ENCODE data around the gene SUMO3.

SUMO3 gene

DNA sequence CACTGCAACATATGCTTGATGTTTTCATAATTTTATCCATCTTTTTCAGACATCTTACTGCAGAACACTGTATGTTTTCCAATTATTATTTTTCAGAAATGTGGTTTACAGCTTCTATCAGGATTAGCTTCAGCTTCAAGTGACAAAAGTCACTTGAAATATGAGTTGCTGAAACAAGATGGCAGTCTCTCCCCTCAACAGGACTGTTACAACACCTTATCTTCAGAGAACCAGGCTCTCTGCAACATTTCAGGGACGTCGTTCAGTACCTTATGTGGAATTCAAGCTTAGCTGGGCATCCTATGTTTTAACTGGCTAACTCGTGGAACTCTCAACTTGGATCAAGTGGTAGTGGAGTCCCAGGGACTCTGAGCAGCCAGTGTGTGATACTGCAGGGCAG, 14.2 kb downstream of the SUMO3 start:
- no peak for DNase-seq (ENCODE audit: low read depth in 2 of 2)

- no peak for DNase-seq (ENCODE audit: low read depth in 2 of 2)
Measured at GRCh38 chr21:44802396-44803153, 15.3 kb downstream of the SUMO3 start.

DNA sequence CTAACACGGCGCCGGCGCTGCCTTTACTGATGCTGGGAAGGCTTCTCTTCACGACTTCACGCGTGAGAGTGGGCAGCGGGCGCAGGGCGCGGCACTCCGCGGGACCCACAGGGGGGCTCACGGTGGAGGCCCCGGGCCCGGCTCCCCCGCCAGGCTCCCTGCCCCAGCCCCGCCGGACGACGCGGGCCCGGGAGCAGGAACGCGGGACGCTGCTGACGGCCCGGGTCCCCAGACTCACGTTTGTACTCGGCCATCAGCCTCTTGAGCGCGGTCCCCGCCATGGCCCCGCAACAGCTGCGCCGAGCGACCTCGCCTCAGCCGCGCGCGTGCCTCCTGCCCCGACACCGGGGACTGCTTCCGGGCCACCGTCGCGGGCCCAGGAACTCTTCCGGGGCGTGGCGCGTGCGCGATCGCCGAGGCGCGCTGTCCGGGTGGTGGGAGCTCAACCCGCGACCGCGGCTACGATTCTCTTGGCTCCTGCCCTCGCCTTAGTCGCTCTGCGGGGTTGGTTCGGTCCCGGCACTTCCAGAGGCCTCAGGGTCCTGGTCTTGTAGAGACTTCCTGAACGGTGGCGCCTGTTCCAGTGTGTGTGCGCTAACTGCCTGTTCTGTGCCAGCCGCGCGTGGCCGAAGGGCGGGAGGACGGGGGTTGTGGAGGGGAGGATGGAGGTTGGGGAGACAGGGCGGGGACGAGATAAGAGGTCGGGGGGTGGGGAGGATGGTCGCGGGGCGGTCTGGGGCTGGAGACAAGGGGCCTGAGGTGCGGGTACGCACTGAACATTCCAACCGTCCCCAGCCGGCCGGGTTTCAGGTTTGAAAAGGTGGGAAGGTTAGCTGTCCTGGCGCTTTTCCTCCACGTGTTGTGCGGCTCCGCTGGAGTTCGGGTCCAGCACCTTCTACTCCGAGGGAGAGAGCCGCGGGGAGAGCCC, 16.1 kb downstream of the SUMO3 start, which contains the start of gene UBE2G2:
UBE2G2 (minus strand) TSS at position 353 of the 928 bp plus-strand sequence; CDS start at position 281, 72 bp downstream.
- DNase-seq (ENCODE audit: low read depth in 2 of 2), result peak; percentile 66 to 78

GRCh38 chr21:44800971-44801467, 16.8 kb downstream of the SUMO3 start:
- DNase-seq (ENCODE audit: low read depth in 2 of 2), result no peak

GRCh38 chr21:44800103-44800502, 17.8 kb downstream of the SUMO3 start:
- no peak for DNase-seq (ENCODE audit: low read depth in 2 of 2)

GRCh38 chr21:44799646-44800045, 18.2 kb downstream of the SUMO3 start:
- no peak for DNase-seq (ENCODE audit: low read depth in 2 of 2)

DNA sequence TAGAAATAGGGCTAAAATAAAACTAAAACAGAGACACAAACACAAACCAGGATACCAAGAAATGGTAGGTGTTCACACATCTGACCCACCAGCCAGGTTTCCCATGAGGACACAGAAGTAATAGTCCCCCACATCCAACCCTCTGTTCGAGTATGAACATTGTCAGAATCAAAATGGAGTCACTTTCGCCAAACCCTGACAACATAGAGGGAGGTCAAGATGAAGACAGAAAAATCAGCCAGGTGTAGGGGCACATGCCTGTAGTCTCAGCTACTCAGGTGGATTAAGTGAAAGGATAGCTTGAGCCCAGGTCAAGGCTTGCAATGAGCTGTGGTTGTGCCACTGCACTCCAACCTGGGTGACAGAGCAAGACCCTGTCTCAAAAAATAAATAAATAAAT, 20.1 kb downstream of the SUMO3 start:
- DNase-seq (ENCODE audit: low read depth in 2 of 2), result no peak

DNA sequence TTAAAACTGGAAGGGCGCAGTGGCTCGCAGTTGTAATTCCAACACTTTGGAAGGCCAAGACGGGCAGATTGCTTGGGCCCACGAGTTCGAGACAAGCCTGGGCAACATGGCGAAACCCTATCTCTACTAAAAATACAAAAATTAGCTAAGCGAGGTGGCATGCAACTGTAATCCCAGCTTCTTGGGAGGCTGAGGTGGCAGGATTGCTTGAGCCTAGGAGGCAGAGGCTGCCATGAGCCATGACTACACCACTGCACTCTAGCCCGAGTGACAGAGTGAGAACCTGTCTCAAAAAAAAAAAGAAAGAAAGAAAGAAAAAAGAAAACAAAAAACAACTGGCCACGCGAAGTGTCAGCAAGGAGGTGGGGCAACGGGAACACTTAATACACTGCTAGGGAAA, 22.5 kb downstream of the SUMO3 start:
- DNase-seq (ENCODE audit: low read depth in 2 of 2), result no peak

GRCh38 chr21:44793592-44794374, 24.1 kb downstream of the SUMO3 start:
- DNase-seq (ENCODE audit: low read depth in 2 of 2), result no peak

DNA sequence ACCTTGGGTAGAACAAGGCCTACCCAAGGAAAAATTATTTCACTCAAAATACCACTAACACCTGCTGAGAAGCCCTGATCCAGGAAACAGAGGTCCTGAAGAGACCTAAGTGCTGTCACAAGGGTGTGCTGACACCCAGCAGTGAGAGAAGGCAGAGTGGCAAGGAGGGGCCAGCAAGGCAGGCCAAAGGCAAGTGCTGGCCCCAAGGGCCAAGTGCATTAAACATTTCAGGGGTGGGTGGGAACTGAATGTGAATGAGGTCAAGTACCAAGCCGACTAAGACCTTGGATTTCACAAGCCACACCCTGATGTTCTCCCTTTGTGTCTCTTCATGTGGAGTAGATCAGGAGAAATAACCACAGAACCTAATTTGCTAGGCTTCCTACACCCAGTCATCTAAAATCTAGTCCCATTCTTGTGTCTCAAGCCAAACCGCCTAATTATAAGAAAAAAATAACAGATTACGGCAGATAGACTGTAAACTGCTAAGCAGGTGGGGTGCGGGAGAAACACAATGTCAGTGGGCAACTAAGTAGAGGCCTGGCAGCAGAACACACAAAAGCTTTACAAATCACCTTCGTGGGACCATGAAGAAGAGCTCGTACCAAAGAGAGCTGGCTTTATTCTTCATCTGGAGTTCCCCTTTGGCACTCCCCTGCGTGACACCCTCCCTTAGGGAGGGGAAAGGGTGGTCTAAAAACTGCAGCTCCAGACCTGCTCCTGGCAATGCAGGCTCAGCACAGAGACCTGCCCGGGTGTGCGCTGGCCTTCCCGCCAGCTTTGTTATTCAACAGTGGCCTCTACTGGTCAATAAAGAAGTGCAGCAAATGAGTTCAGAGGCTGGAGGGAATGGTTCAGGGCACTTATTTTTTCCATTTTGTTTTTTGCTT, 24.9 kb downstream of the SUMO3 start:
- DNase-seq (ENCODE audit: low read depth in 2 of 2), result no peak

- no peak for DNase-seq (ENCODE audit: low read depth in 2 of 2)
Measured at GRCh38 chr21:44791993-44792392, 25.9 kb downstream of the SUMO3 start.

GRCh38 chr21:44791246-44791645, 26.6 kb downstream of the SUMO3 start:
- no peak for DNase-seq (ENCODE audit: low read depth in 2 of 2)

- no peak for DNase-seq (ENCODE audit: low read depth in 2 of 2)
Measured at GRCh38 chr21:44790368-44790767, 27.5 kb downstream of the SUMO3 start.

GRCh38 chr21:44789880-44790279, 28.0 kb downstream of the SUMO3 start:
- DNase-seq (ENCODE audit: low read depth in 2 of 2), result no peak

GRCh38 chr21:44785620-44786335, 32.1 kb downstream of the SUMO3 start:
- DNase-seq (ENCODE audit: low read depth in 2 of 2), result no peak

DNA sequence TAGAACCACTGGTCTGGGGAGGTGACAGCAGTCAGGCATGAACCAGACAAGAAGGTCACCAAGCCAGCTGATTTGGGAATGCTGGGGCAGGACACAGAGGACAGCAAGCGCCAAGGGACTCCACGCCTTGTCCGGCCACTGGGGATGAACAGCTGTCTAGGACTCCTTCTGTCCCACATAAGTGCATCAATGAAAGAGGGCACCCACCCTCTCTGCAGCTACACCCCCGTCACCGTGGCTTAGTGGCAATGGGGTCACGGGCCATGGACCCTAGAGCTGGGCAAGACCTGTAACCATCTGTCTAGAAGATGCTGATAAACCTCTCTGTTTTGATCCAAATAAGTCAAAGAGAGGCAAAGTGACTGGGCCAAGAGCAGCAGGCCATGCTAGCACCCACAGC, 33.1 kb downstream of the SUMO3 start:
- no peak for DNase-seq (ENCODE audit: low read depth in 2 of 2)

- no peak for DNase-seq (ENCODE audit: low read depth in 2 of 2)
Measured at GRCh38 chr21:44783020-44783696, 34.7 kb downstream of the SUMO3 start.

GRCh38 chr21:44780767-44781459, 36.9 kb downstream of the SUMO3 start:
- DNase-seq (ENCODE audit: low read depth in 2 of 2), result no peak

DNA sequence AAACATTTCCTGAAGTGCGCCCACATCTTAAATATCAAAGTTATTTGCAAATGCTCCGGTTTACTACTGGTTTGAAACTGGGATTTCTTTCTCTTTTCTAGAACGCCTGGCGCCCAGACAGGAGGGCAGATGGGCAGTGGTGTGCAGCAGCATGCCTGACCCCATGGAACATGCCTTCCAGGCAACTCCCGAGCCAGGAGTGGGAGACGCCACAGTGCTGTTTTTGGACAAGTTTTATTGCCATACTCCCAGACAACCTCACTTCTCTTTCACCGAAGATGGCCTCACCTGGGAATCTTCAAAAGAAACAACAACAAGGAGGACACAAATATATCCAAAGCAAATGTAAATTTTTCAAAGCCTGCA, 37.7 kb downstream of the SUMO3 start:
- no peak for DNase-seq (ENCODE audit: low read depth in 2 of 2)
